Mesodermal cell (in vitro differentiated cells): Measurements from ENCODE around the gene HAPLN1.
"Not testable (repeated sequence)": the region's sequence is repeated elsewhere in the genome, so short reads cannot be mapped to it uniquely, and the experiment has no call there.

Experiments
- H3K27ac ChIP-seq: 2 replicates; pipeline ENCODE4 v1.7.0; 2013; ENCODE audit warnings: mild to moderate bottlenecking, low read depth, low read length, moderate library complexity; ENCODE audit not compliant: severe bottlenecking
- H3K36me3 ChIP-seq: 2 replicates; pipeline ENCODE4 v1.7.1; 2013; ENCODE audit warnings: mild to moderate bottlenecking, low read length, moderate library complexity; ENCODE audit not compliant: control insufficient read depth, insufficient read depth
- H3K4me1 ChIP-seq: one replicate; pipeline ENCODE4 v1.7.1; 2013; ENCODE audit warnings: mild to moderate bottlenecking, low read length; ENCODE audit not compliant: insufficient read depth, control insufficient read depth, poor library complexity, severe bottlenecking
- H3K4me3 ChIP-seq: 2 replicates; pipeline ENCODE4 v1.7.0; 2013; ENCODE audit warnings: low read length, control low read depth, mild to moderate bottlenecking; ENCODE audit not compliant: insufficient read depth, poor library complexity, severe bottlenecking; ENCODE audit errors: extremely low read depth
- H3K9me3 ChIP-seq: 2 replicates; pipeline ENCODE4 v1.7.1; 2013; ENCODE audit warnings: mild to moderate bottlenecking, low read length, moderate library complexity; ENCODE audit not compliant: control insufficient read depth
- WGBS, 2 experiments: methylation state at CpG; one replicate each; pipeline ENCODE4 v1.1.5; 2013; ENCODE audit warnings: missing lambda C conversion rate in 2 of 2; ENCODE audit not compliant: insufficient coverage in 2 of 2; 5-methylcytosine and 5-hydroxymethylcytosine counted together

Gene HAPLN1

DNA sequence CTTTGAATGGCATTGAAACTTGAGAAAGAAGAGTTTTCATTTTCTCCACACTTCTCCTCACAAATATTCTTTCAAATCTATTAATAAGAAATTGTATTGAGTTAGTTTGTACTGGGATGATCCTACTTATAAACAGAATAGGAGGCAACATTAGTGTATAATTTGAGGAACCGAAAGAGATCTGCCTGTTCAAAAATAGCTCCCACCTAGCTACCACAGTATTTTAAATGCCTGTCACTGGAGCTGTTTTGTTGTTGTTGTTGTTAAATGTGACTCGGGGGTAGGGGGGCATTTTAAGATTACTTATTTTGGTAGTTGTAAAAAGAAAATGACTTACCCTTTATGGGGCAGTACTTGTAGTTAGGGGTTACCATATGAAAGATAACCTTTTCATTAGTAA, 20.1 kb upstream of the HAPLN1 start:
- no peaks in the 10 kb centered on the region for H3K4me1 ChIP-seq
- H3K36me3 ChIP-seq: no peaks in the 10 kb centered on the region
- no peak overlapping the region for H3K27ac ChIP-seq
- H3K4me3 ChIP-seq: no peak overlapping the region
- no CpG with 5 or more reads among the region's 2 CpGs for WGBS, 2 experiments
- no peaks in the 10 kb centered on the region for H3K9me3 ChIP-seq

DNA sequence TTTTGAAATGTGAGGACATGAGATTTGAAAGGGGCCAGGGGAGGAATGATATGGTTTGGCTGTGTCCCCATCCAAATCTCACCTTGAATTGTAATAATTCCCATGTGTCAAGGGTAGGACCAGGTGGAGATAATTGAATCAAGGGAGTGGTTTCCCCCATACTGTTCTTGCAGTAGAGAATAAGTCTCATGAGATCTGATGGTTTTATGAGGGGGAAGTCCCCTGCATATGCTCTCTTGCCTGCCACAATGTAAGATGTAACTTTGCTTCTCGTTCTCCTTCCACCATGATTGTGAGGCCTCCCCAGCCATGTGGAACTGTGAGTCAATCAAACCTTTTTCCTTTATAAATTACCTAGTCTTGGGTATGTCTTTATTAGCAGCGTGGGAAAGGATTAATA, 15.5 kb upstream of the HAPLN1 start:
- not testable (repeated sequence) for H3K4me1 ChIP-seq, H3K4me3 ChIP-seq, H3K27ac ChIP-seq, H3K9me3 ChIP-seq, H3K36me3 ChIP-seq
- no CpG with 5 or more reads among the region's 2 CpGs for whole genome bisulfite sequencing, 2 experiments

DNA sequence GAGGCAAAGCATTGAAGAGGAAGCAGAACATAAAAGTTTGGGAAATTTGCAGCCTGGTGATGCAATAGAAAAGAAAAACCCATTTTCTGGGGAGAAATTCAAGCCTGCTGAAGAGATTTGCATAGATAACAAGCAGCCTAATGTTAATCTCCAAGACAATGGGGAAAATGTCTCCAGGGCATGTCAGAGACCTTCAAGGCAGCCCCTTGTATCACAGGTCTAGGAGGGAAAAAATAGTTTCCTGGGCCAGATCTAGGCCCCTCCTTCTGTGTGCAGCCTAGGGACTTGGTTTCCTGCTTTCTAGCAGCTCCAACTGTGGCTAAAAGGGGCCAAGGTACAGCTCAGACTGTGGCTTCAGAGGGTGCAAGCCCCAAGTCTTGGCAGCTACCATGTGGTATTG, 14.4 kb upstream of the HAPLN1 start:
- not testable (repeated sequence) for H3K36me3 ChIP-seq, H3K4me1 ChIP-seq, H3K4me3 ChIP-seq, H3K9me3 ChIP-seq, H3K27ac ChIP-seq

DNA sequence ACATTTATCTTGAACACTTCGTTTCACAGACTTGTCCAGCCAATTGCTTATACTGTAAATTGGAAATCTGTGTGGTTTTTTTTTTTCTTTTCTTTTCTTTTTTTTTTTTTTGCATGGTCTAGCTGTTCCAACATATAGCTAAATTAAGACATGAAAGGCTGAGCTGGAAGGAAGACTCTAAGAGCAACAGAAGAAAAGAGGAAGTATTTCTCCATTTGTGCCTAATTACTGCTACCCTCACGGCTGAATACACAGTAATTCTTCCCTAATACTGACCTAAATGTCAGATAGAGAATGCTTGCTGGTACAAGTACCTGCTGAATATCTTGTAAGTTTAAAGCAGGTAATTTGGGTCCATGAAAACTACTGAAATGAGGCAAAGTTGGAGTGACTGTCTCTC, 11.0 kb upstream of the HAPLN1 start:
- H3K4me1 ChIP-seq: no peaks in the 10 kb centered on the region
- H3K36me3 ChIP-seq: no peaks in the 10 kb centered on the region
- WGBS, 2 experiments: no CpG with 5 or more reads among the region's 2 CpGs
- no peak overlapping the region for H3K27ac ChIP-seq
- no peak overlapping the region for H3K4me3 ChIP-seq
- H3K9me3 ChIP-seq: no peaks in the 10 kb centered on the region

DNA sequence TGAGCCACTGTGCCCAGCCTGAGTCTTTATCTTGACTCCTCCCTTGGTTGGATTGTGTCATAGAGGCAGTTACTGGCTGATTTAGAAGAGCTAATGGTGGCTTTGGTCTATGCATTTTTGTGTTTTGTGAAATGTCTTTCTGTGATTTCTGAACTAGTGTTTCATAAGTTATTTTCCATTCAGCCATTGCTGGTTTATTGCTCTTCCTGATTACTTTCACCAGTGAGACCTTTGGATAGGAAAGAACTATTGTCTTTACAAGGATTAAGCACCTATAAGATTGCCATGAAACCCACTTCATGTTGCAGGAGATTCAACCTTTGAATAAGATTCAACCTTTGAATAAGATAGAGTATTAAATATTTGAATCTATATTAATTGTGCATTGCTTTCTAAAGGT, 8.7 kb upstream of the HAPLN1 start:
- peaks cover 7% of the 10 kb centered on the region for H3K4me1 ChIP-seq
- no peaks in the 10 kb centered on the region for H3K9me3 ChIP-seq
- H3K27ac ChIP-seq: no peak overlapping the region
- H3K36me3 ChIP-seq: no peaks in the 10 kb centered on the region
- no peak overlapping the region for H3K4me3 ChIP-seq

DNA sequence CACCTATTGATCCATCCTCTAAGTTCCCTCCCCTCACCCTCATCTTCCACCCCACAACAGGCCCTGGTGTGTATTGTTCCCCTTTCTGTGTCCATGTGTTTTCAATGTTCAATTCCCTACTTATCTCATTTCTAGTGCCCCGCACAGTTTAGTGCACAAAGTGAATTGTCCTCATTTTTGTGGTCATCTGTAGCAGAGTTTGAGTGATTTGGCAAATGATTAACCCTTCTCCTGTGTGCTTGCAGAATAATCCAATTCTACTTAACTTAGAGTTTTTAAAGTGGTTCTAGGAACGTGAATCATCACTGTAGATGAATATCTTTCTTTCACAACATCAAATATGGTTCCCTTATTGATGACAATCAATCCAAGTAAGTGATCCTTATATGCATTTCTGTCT, 6.3 kb upstream of the HAPLN1 start:
- peaks cover 12% of the 10 kb centered on the region for H3K4me1 ChIP-seq
- WGBS, 2 experiments: no CpG with 5 or more reads among the region's 2 CpGs
- H3K9me3 ChIP-seq: no peaks in the 10 kb centered on the region
- H3K4me3 ChIP-seq: no peak overlapping the region
- no peaks in the 10 kb centered on the region for H3K36me3 ChIP-seq
- H3K27ac ChIP-seq: no peak overlapping the region

DNA sequence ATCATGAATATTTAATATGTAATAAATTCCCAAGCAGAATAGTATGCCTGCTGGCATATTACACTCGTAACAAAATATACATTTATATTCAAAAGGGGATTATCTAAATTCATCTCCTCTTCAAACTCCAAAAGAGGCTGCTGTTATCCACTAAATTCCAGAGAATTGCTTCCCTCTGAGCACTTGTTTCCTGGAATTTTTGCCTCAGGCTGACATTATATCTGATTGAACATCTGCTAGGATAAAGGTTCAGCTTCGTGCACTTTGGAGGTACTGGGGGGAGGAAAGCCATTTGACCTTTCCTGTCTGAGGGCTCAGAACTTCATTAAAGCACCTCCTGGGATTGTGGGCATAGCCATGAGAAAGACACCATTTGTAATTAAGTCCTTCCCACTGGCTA, 4.3 kb upstream of the HAPLN1 start:
- no peaks in the 10 kb centered on the region for H3K9me3 ChIP-seq
- H3K4me1 ChIP-seq: peaks cover 16% of the 10 kb centered on the region
- no peak overlapping the region for H3K27ac ChIP-seq
- H3K36me3 ChIP-seq: no peaks in the 10 kb centered on the region
- H3K4me3 ChIP-seq: no peak overlapping the region
- 17% methylated on average over 1 of the region's 2 CpGs; no CpG with 5 or more reads in 1 of the 2 experiments for WGBS, 2 experiments

DNA sequence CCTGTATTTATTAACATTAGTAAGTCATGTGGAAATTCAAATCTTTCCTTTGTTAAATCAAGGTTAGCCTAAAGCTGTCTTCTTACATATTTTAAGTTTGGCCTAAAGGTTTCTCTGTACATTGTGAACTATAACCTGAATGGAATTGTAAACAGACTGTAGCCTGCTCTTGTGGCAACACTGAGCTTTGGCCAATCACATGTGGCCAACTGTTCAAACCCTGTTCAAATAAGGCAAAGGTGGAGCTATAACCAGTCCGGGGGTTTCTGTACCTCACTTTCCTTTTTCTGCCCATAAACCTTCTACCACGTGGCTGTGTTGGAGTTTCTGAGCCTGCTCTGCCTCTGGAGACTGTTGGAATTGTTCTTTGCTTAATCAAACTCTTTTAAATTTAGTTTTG, 3.3 kb upstream of the HAPLN1 start:
- no peaks in the 10 kb centered on the region for H3K9me3 ChIP-seq
- WGBS, 2 experiments: 83% methylated on average over 1 of the region's 2 CpGs; no CpG with 5 or more reads in 1 of the 2 experiments
- H3K27ac ChIP-seq: peak overlapping the region; percentile 29
- peaks cover 16% of the 10 kb centered on the region for H3K4me1 ChIP-seq
- H3K4me3 ChIP-seq: no peak overlapping the region
- H3K36me3 ChIP-seq: no peaks in the 10 kb centered on the region

DNA sequence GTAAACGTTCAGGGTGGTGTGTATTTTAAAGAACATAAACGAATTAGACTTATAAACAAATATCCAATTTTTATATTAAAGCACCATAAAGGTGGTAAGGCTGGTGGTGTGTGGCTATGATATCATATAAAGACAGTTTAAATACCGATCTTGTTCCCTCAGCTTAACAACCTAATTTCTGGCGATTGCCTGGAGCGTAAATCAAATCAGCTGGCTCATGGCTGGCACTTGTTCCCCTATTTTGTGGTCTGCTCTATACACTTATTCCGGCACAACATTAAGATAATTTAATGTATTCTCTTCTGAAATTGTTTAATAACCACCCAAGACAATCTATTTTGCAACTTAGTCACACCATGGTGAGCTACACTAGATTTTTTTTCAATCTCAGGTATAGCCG, 2.4 kb upstream of the HAPLN1 start:
- 94% methylated on average over 3 to 4 of the region's 7 CpGs for WGBS, 2 experiments
- no peaks in the 10 kb centered on the region for H3K36me3 ChIP-seq

DNA sequence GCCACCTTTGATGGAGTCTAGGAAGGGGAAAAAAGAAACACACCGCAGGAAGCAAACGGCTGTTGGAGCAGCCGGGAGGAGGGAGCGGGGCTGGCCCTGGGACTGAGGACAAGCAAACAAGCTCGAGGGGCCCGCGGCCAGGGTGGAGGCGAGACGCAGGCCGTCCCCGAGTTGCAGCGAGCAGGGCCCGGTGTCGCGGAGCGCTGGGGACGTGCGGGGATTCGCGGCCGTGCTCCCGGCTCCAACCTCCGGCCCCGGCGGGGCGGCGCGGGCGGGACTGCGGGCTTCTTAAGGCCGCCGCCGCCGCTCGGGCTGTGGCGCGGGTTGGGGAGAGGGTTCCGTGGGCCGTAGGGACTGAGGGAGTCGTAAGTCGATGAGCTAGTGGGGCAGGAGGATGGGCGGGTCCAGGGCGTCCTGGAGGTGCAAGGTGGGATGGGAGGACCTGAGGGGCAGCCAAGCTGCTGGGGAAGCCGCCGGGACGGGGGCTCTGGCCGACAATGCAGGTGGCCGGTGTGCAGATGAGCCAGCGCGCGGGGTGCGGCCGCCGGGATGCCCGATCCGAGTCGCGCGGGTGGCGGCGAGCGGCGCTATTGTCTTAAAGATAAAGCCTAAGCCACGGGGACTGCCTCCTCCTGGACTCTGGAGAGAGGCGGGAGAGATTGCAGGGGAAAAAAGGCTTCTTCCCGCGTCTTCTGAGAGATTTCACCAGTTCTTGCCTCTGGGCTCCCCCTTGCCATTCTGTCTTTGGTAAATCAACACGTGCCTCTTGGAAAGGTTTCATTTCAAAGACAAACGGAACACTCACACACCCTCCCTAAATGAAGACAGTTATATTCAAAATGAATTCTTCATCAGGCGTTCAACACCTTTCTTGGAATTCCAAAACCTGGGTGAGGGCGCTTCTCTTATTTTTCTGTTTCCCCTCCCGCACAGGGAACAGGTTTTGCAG, 1.6 kb upstream of the HAPLN1 start:
- Histone ChIP-seq H3K36me3 (peaks cover 4% of the 10 kb centered on the region), H3K4me1 (peaks cover 16% of the 10 kb centered on the region), H3K9me3 (no peaks in the 10 kb centered on the region), H3K27ac (peak overlapping the region; percentile 83), H3K4me3 (peak overlapping the region; percentile 61)
- WGBS, 2 experiments: 2 to 3% methylated on average over 58 to 71 of the region's 72 CpGs

More for the DNA sequence above, 2.4 kb upstream of the HAPLN1 start:
- Histone ChIP-seq H3K9me3 (no peaks in the 10 kb centered on the region), H3K4me1 (peaks cover 16% of the 10 kb centered on the region), H3K4me3 (peak overlapping the region; percentile 61), H3K27ac (no peak overlapping the region)

DNA sequence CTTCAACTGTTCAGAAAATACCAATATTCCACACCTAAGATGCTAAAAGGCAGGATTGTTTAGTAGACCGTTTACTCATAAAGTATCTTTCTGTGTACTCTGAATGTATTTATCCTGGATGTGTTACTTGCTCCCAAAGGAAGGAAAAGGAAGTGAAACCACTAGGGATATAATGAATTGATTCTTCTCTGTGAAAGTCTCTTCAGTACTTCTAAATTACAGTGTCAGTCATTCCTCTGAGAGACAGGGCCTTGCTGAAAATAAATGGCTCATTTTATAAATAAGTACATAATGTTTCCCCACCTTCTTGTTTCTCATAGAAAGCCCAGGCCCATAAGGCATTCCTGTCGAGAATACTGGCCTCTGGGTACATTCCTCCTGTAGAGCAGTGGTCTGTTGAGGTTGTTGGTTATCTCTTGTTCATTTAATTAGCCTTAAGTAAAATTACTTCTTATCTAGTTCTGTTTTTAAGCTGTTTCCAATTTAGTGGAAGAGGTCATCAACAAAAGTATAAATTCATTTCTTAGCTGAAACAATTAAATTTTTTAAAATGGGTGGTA, 1.6 kb downstream of the HAPLN1 start:
- Histone ChIP-seq H3K9me3 (no peaks in the 10 kb centered on the region), H3K36me3 (peaks cover 31% of the 10 kb centered on the region), H3K27ac (peak overlapping the region; percentile 76), H3K4me3 (peak overlapping the region; percentile 61), H3K4me1 (peaks cover 14% of the 10 kb centered on the region)
- WGBS, 2 experiments: no CpG with 5 or more reads among the region's 2 CpGs
